ENCODE results near the gene STEEP1. TPM values are rescaled to one million over a fixed set of nuclear protein-coding genes. Genes with fewer than 3 reads are reported as not detected.
"Not testable (repeated sequence)": the region's sequence is repeated elsewhere in the genome, so short reads cannot be mapped to it uniquely, and the experiment has no call there.

Gene STEEP1
- total RNA-seq, 2 experiments from 2014 or later = 23.5 to 27.4 TPM

- Mint-ChIP-seq H3K27me3 (no peaks in the 10 kb centered on the region), H3K4me3 (no peak overlapping the region), H3K4me1 (peaks cover 12% of the 10 kb centered on the region), H3K27ac (no peak overlapping the region), H3K9me3 (no peaks in the 10 kb centered on the region), H3K36me3 (no peaks in the 10 kb centered on the region)
- DNase-seq = no peak
Observed at GRCh38 chrX:119503484-119503861, 61.7 kb downstream of the STEEP1 start.

GRCh38 chrX:119502727-119503483 is 62.3 kb downstream of the STEEP1 start:
- no peak overlapping the region for H3K4me3 Mint-ChIP-seq
- no peaks in the 10 kb centered on the region for H3K27me3 Mint-ChIP-seq
- H3K36me3 Mint-ChIP-seq = no peaks in the 10 kb centered on the region
- peak; percentile 11 for DNase-seq
- no peaks in the 10 kb centered on the region for H3K9me3 Mint-ChIP-seq
- H3K27ac Mint-ChIP-seq = peak overlapping the region; percentile 75
- H3K4me1 Mint-ChIP-seq = peaks cover 12% of the 10 kb centered on the region

GRCh38 chrX:119501511-119502148 is 63.6 kb downstream of the STEEP1 start:
- no peak overlapping the region for H3K4me3 Mint-ChIP-seq
- no peaks in the 10 kb centered on the region for H3K27me3 Mint-ChIP-seq
- no peaks in the 10 kb centered on the region for H3K9me3 Mint-ChIP-seq
- no peaks in the 10 kb centered on the region for H3K36me3 Mint-ChIP-seq
- no peak overlapping the region for H3K27ac Mint-ChIP-seq
- DNase-seq = no peak
- peaks cover 12% of the 10 kb centered on the region for H3K4me1 Mint-ChIP-seq

GRCh38 chrX:119500061-119500800 is 65.0 kb downstream of the STEEP1 start:
- no peaks in the 10 kb centered on the region for H3K27me3 Mint-ChIP-seq
- H3K36me3 Mint-ChIP-seq = no peaks in the 10 kb centered on the region

GRCh38 chrX:119497185-119497584 is 68.0 kb downstream of the STEEP1 start:
- Mint-ChIP-seq H3K9me3 (no peaks in the 10 kb centered on the region), H3K4me3 (no peak overlapping the region), H3K4me1 (peaks cover 11% of the 10 kb centered on the region), H3K27ac (no peak overlapping the region), H3K27me3 (no peaks in the 10 kb centered on the region), H3K36me3 (no peaks in the 10 kb centered on the region)
- no peak for DNase-seq

More at GRCh38 chrX:119500061-119500800, 65.0 kb downstream of the STEEP1 start:
- H3K4me1 Mint-ChIP-seq = peaks cover 17% of the 10 kb centered on the region
- H3K4me3 Mint-ChIP-seq = no peak overlapping the region
- H3K27ac Mint-ChIP-seq = no peak overlapping the region
- DNase-seq = no peak
- H3K9me3 Mint-ChIP-seq = no peaks in the 10 kb centered on the region

GRCh38 chrX:119495734-119496726 is 69.2 kb downstream of the STEEP1 start:
- peaks cover 5% of the 10 kb centered on the region for H3K4me1 Mint-ChIP-seq

GRCh38 chrX:119493851-119494495 is 71.2 kb downstream of the STEEP1 start:
- DNase-seq, H3K36me3 Mint-ChIP-seq, H3K27me3 Mint-ChIP-seq, H3K9me3 Mint-ChIP-seq, H3K27ac Mint-ChIP-seq, H3K4me1 Mint-ChIP-seq, H3K4me3 Mint-ChIP-seq: not testable (repeated sequence)

More at GRCh38 chrX:119495734-119496726, 69.2 kb downstream of the STEEP1 start:
- no peak overlapping the region for H3K27ac Mint-ChIP-seq
- no peak overlapping the region for H3K4me3 Mint-ChIP-seq
- DNase-seq = no peak
- no peaks in the 10 kb centered on the region for H3K36me3 Mint-ChIP-seq
- no peaks in the 10 kb centered on the region for H3K9me3 Mint-ChIP-seq
- no peaks in the 10 kb centered on the region for H3K27me3 Mint-ChIP-seq

GRCh38 chrX:119492463-119492862 is 72.7 kb downstream of the STEEP1 start:
- Mint-ChIP-seq H3K27ac (no peak overlapping the region), H3K9me3 (no peaks in the 10 kb centered on the region), H3K36me3 (no peaks in the 10 kb centered on the region), H3K4me1 (peaks cover 5% of the 10 kb centered on the region), H3K4me3 (no peak overlapping the region), H3K27me3 (no peaks in the 10 kb centered on the region)
- DNase-seq = no peak

- Mint-ChIP-seq H3K9me3 (no peaks in the 10 kb centered on the region), H3K27me3 (no peaks in the 10 kb centered on the region), H3K36me3 (no peaks in the 10 kb centered on the region), H3K4me3 (no peak overlapping the region), H3K4me1 (no peaks in the 10 kb centered on the region), H3K27ac (no peak overlapping the region)
- DNase-seq = no peak
Observed at GRCh38 chrX:119489212-119490074, 75.8 kb downstream of the STEEP1 start.

- no peaks in the 10 kb centered on the region for H3K9me3 Mint-ChIP-seq
- DNase-seq = no peak
- H3K36me3 Mint-ChIP-seq = no peaks in the 10 kb centered on the region
- no peaks in the 10 kb centered on the region for H3K27me3 Mint-ChIP-seq
- H3K4me3 Mint-ChIP-seq = no peak overlapping the region
- no peaks in the 10 kb centered on the region for H3K4me1 Mint-ChIP-seq
- H3K27ac Mint-ChIP-seq = no peak overlapping the region
Observed at GRCh38 chrX:119488749-119489148, 76.5 kb downstream of the STEEP1 start.

Other genes starting within 250 kb of the STEEP1 start
- 1 to 10 TPM; 4.9 to 5.9 TPM for gene SLC25A43, start 166.1 kb downstream of the STEEP1 start, total RNA-seq
- gene SLC25A5, start 97.0 kb downstream of the STEEP1 start, total RNA-seq = 100 to 1,000 TPM; 794 to 829 TPM
- gene UBE2A, start 9.2 kb upstream of the STEEP1 start, total RNA-seq = 10 to 100 TPM; 54.7 to 60.3 TPM
- 10 to 100 TPM; 29.8 to 30.9 TPM for gene NKRF, start 41.0 kb upstream of the STEEP1 start, total RNA-seq
- 100 to 1,000 TPM; 187 to 202 TPM for gene SEPTIN6, start 127.8 kb upstream of the STEEP1 start, total RNA-seq
- under 1 TPM; 0.14 to 0.18 TPM for gene SOWAHD, start 193.2 kb upstream of the STEEP1 start, total RNA-seq
- 1,000 to 10,000 TPM; 2,459 to 2,591 TPM for gene RPL39, start 226.2 kb upstream of the STEEP1 start, total RNA-seq

Measured in activated naive CD8-positive, alpha-beta T cell treated with anti-CD3 and anti-CD28 coated beads for 36 hours (primary cell).